Raji (cell line): ENCODE results near the gene GRIP2.

Source experiments
- POLR2A ChIP-seq: IDR thresholded peaks from 2 replicates; pipeline ENCODE4 v1.6.1; 2011; ENCODE audit warnings: low read depth, low read length, control low read depth; ENCODE audit not compliant: insufficient read depth

Gene GRIP2

DNA sequence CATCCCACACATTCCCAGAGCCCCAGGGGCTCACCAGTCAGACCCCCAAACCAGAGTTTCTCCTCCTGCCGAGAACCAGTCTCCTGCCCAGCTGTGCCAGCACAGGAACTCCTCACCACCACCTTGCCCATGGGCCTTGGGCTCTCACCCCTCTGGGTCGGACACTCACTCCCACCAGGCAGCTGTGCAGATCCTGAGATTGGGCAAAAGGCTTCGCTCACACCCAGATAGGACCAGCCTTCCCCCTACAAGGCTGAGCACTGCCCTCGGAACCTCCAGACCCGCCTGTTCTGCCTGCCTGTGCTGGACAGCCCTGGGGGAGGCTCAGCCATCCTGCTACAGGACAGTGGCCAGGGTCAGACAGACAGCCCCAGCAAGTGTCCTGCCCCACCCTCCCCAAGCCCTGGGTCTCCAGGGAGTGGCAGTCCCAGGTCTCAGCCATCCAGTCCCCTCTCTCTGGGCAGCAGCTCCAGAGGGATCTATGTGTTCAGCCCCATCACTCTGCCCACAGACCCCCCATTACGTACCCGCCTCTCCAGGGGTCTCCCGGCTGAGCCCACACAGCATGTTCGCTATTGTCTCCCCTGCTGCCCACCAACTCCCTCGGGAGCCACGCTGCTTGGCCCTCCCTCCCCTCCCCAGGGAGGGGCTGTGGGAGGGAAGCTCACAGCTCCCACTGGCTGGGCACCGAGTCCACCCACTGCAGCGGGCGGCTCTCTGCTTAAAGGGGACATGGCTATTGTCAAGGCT lies at the start of gene GRIP2:
Gene GRIP2, minus strand, starts transcription at position 601 of the 750 bp plus-strand sequence. Its CDS starts 34 bp downstream, at position 567.
- no peak for TF ChIP-seq POLR2A

DNA sequence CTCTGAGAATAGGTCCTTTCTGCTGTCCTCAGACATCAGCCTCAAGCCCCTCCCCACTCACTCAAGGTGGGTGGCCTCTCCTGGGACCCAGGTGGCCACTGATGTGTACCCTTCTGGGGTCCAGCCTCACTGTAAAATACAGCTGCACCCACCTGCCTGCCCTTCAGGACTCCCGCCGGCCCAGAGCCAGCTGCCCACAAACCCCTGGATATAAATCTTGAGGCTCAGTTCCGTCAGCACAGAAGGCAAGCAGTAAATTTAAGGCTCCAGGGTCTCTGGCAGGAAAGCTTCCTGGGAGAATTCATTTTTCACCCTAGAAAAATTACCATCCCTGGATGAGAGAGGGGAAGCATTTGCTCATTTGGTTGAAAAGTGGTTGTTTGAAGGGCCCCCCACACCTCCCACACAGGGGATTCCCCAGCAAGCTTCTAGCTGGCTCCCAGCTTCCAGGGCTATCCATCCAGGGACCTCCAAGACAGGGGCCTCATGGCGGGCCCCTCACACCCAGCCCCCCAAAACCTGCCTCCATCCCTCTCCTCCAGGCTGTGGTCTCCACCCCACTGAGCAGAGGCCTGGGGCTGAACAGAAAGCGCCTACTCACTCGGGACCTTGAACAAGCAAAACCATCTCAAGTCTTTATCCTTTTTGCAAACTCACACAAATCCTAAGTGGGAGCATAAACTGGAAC lies 48.4 kb upstream of the GRIP2 start:
- no peak for TF ChIP-seq POLR2A

DNA sequence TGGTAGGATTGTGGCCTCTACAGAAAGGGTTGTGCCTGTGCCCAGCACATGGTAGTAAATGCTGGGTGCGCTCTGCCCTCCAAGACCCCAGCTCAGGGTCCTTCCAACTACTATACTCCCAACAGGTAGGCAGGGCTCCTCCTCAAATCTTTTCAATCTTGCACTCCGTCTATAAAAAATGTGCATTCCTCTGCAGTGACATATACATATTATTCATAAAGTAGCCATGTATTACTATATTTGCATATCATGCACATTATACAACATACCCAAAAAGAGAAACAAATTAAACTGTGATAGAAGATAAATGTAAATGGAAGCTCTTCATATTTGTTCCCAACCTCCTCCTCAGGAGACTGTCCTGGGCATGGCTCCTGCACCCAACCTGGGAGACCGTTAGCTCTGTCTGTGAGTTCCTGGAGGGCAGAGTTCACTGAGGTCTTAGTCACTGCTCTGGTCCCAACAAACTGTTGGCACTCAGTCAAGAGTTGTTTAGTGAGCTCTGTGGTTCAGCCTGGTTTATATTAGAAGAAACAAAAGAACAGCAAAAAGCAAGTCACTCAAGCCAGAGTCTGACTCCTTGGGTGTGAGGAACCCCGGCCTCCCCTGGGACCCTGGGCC lies 47.7 kb upstream of the GRIP2 start:
- no peak for TF ChIP-seq POLR2A

DNA sequence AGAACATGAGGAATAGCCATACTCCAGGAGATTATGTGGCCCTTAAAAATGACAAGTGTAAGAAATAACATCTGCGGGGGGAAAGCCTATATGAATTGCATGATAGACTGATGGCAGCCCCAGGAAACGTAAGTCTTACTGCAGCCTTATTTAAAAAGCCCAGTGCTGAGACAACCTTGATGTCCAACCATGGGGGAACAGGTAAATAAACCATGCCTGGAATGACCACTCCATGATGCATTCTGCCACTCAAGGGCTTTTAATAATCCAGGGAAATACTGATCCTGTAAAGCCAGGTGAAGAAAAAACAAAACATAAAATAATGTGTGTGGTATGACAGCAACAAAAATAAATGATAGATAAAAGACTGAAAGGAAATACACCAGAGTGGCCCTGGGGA lies 46.5 kb upstream of the GRIP2 start:
- no peak for TF ChIP-seq POLR2A

DNA sequence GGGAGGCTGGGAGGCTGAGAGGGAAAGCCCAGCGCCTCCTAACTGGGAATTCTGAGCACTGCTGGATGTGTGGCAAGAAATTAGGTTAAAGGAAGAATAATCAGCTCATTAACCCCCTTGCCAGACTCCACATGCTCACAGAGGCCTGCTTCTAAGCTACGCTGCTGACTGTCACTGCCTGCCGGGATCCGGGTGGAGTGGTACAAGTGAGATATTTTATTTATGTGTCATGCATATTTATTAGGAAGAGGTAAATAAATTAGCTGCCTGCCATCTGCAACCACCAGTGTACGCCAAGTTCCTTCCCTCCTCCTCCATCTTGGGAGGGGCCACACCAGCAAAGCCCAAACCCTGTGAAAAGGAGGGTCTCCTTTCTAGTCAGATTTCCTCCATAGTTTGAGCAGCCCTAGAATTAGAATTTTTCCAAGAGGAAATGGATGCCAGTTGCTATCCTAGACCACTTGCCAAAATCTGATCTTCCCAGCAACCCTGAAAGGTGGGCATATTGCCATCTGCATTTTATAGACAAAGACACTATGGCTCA lies 43.5 kb upstream of the GRIP2 start:
- TF ChIP-seq POLR2A: no peak

DNA sequence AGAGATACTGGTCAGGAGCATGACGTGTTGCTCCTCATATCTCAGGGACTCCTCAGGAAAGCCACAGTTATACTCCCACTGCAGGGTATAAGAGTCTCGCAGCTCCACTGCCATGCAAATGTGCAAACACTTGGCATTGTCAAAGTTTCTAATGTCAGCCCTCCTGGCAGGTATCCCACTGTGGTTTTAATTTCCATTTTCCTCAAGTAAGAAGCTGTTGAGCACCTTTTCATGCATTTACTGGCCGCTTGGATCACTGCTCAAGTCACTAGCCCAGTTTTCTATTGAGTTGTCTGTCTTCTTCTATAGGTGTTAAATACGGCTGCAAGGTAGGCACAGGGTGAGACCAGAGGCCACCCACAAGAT lies 41.9 kb upstream of the GRIP2 start:
- TF ChIP-seq POLR2A: no peak

DNA sequence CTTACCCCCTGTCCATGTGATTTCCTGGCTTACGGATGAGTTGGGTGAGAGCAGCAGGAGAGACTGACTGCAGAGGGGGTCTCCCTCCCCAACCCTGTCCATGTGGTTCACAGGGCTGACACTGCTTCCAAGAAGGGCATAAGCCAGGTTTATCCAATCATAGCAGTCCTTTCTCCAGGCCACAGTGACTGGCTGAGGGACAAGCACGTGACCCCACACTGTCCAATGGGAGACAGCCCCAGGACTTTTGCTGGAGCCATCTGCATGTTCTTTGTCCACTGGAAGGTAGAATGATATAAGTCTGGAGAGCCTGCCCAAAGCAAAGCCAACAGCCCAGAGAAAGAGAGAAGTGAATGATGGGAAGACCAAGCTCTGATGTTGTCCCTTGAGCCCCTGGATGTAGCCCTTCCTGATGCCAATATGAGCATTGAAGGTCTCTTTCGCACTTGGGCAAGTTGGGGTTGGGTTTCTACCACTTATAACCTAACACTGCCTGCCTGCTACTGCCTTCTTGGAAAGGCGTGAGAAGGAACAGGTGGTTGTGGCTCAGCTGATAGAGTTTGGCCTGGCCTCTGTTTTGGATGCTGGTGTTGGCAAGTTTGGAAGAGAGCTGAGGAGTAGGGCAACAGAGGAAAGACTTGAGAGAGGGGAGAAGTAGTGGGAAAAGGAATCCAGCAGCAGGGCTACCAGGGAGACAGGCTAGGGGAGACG lies 41.3 kb upstream of the GRIP2 start:
- no peak for TF ChIP-seq POLR2A

DNA sequence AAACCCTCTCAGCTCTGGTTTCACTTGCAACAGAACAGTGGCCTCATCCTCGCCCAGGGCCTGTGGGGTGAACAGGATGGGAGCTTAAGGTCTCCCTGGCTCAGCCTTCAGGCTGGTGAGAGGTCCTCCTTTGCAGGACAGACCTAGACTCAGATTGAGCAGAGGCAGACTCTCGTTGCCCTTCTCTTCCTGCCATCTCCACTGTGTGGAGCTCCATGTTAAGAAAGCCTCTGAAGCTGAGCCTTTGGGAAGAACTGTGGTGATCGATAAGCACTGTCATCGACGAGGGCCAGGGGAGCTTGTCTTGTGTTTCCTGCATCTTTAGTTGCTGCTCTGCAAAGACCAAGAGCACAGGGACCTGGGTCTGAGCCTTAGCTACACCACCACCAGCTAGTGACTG lies 37.8 kb upstream of the GRIP2 start:
- no peak for TF ChIP-seq POLR2A

DNA sequence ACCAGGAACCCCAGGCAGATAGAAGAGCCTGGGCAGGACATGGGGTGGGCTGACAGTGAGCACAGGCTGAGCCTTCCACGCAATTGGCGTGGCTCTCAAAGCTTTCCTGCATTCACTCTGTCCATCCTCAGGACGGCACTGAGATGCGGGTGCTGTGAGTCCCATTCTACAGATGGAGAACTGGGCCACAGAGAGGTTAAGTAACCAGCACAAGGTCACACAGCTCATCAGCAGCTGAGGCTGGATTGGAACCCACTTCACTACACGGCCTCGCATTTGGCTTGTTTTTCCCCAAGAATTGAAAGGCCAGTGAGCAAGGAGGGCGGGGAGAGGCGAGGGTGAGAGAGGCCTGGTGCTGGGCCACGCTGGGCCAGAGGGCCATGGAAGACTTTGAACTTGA lies 36.0 kb upstream of the GRIP2 start:
- TF ChIP-seq POLR2A: no peak

DNA sequence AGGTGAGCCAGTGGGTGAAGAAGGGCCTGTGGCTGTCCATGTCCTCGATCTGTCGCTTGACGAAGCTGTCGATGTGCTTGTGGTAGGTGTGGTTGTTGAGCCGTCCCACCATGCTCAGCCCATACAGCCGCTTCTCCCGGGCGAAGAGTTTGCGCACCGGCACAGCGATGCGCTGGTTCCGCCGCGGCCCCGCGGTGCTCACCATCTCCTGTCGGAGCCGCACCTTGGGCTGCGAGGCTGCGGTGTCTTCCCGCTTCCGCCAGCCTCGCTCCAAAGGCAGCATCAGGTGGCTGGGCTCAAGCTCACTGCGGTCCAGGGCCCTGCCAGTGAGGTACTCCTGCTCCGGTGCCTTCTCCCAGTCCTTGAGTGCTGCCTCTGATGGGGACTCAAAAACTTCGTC lies 34.0 kb upstream of the GRIP2 start:
- no peak for TF ChIP-seq POLR2A

DNA sequence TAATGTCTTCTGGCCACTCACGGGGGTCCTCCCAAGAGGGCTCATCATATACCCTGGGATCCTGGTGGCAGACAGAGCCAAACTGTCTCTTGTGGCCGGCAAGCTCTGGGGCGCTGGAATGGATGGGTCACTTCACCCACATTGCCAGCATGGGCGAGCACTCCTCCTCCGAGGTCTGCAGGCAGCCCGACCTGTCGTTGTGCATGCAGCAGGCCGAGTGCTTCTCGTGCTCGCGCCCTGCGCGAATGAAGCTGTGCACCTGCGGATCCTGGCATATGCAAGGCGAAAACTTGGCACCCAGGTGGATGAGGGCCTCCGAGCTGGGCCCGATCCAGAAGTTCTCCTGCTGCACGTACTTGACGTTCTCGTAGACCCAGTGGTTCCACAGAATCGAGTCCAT lies 33.6 kb upstream of the GRIP2 start:
- TF ChIP-seq POLR2A: no peak

DNA sequence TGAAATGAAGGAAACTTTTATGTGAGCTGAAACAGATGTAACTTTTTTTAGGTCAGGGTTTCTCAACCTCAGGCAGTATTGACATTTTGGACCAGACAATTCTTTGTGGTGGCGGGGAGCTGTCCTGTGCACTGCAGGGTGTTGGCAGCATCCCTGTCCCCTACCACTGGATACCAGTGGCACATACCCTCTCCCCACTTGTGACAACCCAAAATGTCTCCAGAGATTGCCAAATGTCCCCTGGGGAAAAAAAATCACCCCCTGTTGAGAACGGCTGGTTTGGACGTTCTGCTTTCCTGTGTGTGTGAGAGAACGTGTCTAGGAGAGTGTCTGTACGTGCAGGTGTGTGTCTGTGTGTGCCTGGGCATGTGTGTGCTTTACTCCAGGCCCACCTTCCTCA lies 30.7 kb upstream of the GRIP2 start:
- no peak for TF ChIP-seq POLR2A

DNA sequence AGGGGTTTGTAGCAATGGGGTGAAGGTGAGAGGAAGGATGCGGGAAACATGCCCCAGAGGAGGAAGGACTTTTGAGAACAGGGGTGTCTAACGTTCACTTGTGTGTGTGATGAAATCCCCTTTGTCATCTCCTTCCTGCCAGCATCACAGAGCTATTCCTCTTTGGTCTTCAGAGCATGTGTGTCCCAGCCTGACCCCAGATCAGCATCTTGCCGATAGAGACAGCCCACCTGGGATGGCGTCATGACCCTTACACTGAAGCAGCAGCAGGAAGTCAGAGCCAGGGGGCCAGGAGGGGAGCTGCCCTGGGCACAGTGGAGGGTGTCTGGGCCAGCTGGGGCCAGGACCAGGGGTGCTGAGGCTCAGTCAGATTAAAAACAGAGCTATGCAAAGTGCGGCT lies 29.9 kb upstream of the GRIP2 start:
- no peak for TF ChIP-seq POLR2A

DNA sequence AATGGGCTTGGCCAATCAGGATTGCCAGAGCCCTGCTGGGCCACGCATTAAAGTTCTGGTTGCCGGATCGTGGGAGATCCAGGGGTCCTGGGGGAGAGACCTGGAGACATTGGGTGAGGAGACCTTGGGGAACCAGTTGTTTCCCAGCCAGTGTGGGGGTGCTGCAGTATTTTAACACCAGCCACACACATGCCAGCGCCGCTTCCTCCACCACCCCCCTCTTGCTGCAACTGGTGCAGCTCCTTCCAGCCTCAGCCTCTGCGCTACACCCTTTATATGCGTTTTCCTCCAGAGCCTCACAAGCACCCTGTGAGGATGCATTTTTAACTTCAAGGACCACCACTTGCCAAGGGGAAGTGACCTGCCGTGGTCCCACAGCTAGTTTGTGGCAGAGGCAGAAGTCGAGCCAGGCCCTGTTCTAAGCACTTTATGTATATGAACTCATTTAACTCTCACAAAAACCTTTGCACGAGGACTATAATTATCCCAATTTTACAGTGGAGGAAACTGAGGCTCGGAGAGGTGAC lies 29.4 kb upstream of the GRIP2 start:
- TF ChIP-seq POLR2A: no peak

DNA sequence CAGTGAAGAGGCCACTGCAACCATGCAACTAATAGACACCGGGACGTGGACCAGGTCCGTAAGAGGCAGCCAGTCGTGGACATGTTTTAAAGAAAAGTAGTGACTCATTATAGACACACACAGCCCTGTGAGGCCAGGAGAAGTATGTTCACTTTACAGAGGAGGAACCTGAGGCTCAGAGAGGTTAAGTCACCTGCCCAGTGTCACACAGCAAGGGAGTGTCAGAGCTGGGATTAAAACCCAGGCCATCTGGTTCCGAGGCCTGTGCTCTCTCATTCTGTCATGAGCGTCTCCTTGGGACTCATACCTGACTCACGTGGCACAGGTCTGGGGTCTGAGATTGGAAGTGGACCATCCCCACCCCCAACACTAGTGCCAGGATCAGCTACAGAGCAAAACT lies 28.1 kb upstream of the GRIP2 start:
- no peak for TF ChIP-seq POLR2A

DNA sequence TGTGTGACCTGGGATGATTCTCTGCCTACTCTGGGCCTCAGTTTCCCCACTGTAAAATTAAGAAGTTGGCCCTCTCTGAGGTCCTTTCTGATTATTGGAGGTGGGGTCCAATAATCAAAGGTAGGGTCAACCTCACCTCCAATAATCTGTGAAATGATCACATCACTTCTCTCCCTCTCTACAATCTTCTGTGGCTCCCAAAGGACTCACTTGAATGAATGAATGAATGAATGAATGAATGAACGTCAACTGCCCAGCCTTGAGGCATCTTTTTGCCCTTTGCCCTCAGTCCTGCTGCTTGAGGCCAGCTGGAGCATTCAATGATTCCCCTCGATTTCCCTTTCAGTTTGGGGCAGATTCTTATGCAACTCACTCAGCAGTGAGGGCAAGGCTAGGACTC lies 26.7 kb upstream of the GRIP2 start:
- no peak for TF ChIP-seq POLR2A
